ENCODE results near the gene PAFAH1B1.

The PAFAH1B1 gene

GRCh38 chr17:2710803-2711607 lies 117.6 kb downstream of the PAFAH1B1 start (continued):
- no peak for TF ChIP-seq ZNF394 (tag by site-specific recombination; IDR thresholded peaks at IDR 0.05; ENCODE audit: borderline replicate concordance)
- no peak for TF ChIP-seq ZSCAN18 (tag by site-specific recombination; IDR thresholded peaks at IDR 0.05)
- no peak for TF ChIP-seq ZNF596 (tag by site-specific recombination; IDR thresholded peaks at IDR 0.05)
- TF ChIP-seq ZNF274 (IDR thresholded peaks at IDR 0.05; ENCODE audit: low read length): no peak
- no peak for TF ChIP-seq ZNF274 (tag by site-specific recombination; IDR thresholded peaks at IDR 0.05; ENCODE audit: borderline replicate concordance)
- TF ChIP-seq ZNF112 (tag by site-specific recombination; IDR thresholded peaks at IDR 0.05): no peak
- peak; percentile 50; the same call in 1 of the 2 replicates for TF ChIP-seq ZBTB17 (tag by site-specific recombination; IDR thresholded peaks at IDR 0.05)
- TF ChIP-seq ZNF138 (tag by site-specific recombination; IDR thresholded peaks at IDR 0.05; ENCODE audit: borderline replicate concordance): no peak
- no peak for TF ChIP-seq ZNF501 (tag by site-specific recombination; IDR thresholded peaks at IDR 0.05)
- 0 out of 2 replicates have a peak, but pooled peaks have one; percentile 13 for TF ChIP-seq ZNF843 (tag by site-specific recombination; IDR thresholded peaks at IDR 0.05)
- no peak for TF ChIP-seq ZNF174 (tag by site-specific recombination; IDR thresholded peaks at IDR 0.05)
- TF ChIP-seq SCRT1 (tag by site-specific recombination; IDR thresholded peaks at IDR 0.05; ENCODE audit: borderline replicate concordance): no peak
- peak; percentile 69; the same call in 1 of the 2 replicates for TF ChIP-seq ZNF76 (tag by site-specific recombination; IDR thresholded peaks at IDR 0.05; ENCODE audit: borderline replicate concordance, low read depth)
- TF ChIP-seq ZNF350 (tag by site-specific recombination; IDR thresholded peaks at IDR 0.05): no peak
- no peak for TF ChIP-seq ZNF214 (tag by site-specific recombination; IDR thresholded peaks at IDR 0.05; ENCODE audit: borderline replicate concordance)
- TF ChIP-seq ZSCAN4 (tag by site-specific recombination; IDR thresholded peaks at IDR 0.05): no peak
- no peak for TF ChIP-seq ZNF175 (tag by site-specific recombination; IDR thresholded peaks at IDR 0.05)
- no peak for TF ChIP-seq PRDM6 (tag by site-specific recombination; IDR thresholded peaks at IDR 0.05)
- peak; percentile 67; the same call in 1 of the 2 replicates for TF ChIP-seq GLIS2 (tag by site-specific recombination; IDR thresholded peaks at IDR 0.05)

GRCh38 chr17:2711608-2712299 lies 118.3 kb downstream of the PAFAH1B1 start, which contains the start of gene CLUH:
Gene CLUH (minus strand): TSS chr17:2711764. CDS start chr17:2711661, 103 bp downstream.
- Histone ChIP-seq H3K9me3 (ENCODE audit: control insufficient read depth, insufficient read depth, low read depth, low read length) (no peaks in the 10 kb centered on the region), H3K27ac (ENCODE audit: extremely low read depth, low read depth, low read length) (peak within 1 kb of the TSS; percentile 63; the same call in 1 of the 2 replicates), H3K4me3 (ENCODE audit: low read depth, low read length) (peak within 1 kb of the TSS; percentile 73), H3K4me1 (ENCODE audit: control insufficient read depth, insufficient read depth, low read length) (peaks cover 9% of the 10 kb centered on the region), H3K36me3 (ENCODE audit: control insufficient read depth in 2 of 2, insufficient read depth in 1 of 2, low read length in 2 of 2) (no peaks in the 10 kb centered on the region)
- ChIA-PET CTCF (no interaction called here), POLR2A (no interaction called here)
- TF ChIP-seq ZNF621 (tag by site-specific recombination; IDR thresholded peaks at IDR 0.05) (no peak), SP2 (tag by site-specific recombination; IDR thresholded peaks at IDR 0.05) (peak; percentile 74), SP3 (tag by site-specific recombination; IDR thresholded peaks at IDR 0.05) (peak; percentile 93), ZNF324 (tag by site-specific recombination; IDR thresholded peaks at IDR 0.05) (peak; percentile 56; the same call in 1 of the 2 replicates), ZBTB44 (tag by site-specific recombination; IDR thresholded peaks at IDR 0.05) (peak; percentile 69), ZNF585B (tag by site-specific recombination; IDR thresholded peaks at IDR 0.05) (no peak), ZNF544 (tag by site-specific recombination; IDR thresholded peaks at IDR 0.05) (no peak), TCF7L2 (IDR thresholded peaks at IDR 0.05; ENCODE audit: borderline replicate concordance, low read depth, low read length) (no peak), KLF9 (tag by site-specific recombination; IDR thresholded peaks at IDR 0.05; ENCODE audit: low read depth) (peak; percentile 91), ZNF692 (tag by site-specific recombination; IDR thresholded peaks at IDR 0.05) (no peak; the same call in 1 of the 2 replicates)

Data from HEK293 (cell line).